IgD-negative memory B cell (primary cell): Measurements from ENCODE around the gene LEPR. TPM values are rescaled to one million over a fixed set of nuclear protein-coding genes. Genes with fewer than 3 reads are reported as not detected.

Experiments
- H3K27ac Mint-ChIP-seq, 3 donors: one replicate each; pipeline ENCODE4 v1.8.0; 2020 to 2022; ENCODE audit warnings: mild to moderate bottlenecking in 3 of 3, mixed read lengths in 3 of 3, moderate library complexity in 1 of 3
- H3K27me3 Mint-ChIP-seq: one replicate; pipeline ENCODE4 v1.8.0; 2021; ENCODE audit warnings: mixed read lengths
- H3K36me3 Mint-ChIP-seq: one replicate; pipeline ENCODE4 v1.8.0; 2020; ENCODE audit warnings: mild to moderate bottlenecking, mixed read lengths
- H3K4me1 Mint-ChIP-seq, 3 donors: one replicate each; pipeline ENCODE4 v1.8.0; 2020 to 2022; ENCODE audit warnings: mixed read lengths in 3 of 3, mild to moderate bottlenecking in 1 of 3
- H3K4me3 Mint-ChIP-seq, 4 donors: one replicate each; pipeline ENCODE4 v1.8.0; 2020 to 2022; ENCODE audit warnings: mild to moderate bottlenecking in 4 of 4, mixed read lengths in 4 of 4, moderate library complexity in 3 of 4
- H3K9me3 Mint-ChIP-seq, 3 donors: one replicate each; pipeline ENCODE4 v1.8.0; 2020 to 2021; ENCODE audit warnings: mixed read lengths in 3 of 3, mild to moderate bottlenecking in 1 of 3
- polyA plus RNA-seq: library from polyadenylated mRNA; unstranded; fragments of 300-500 nt; fragmentation: Illumina TruSeq; gene quantifications from one replicate; pipeline ENCODE4 v1.2.3, GENCODE V29; 2021

LEPR gene
- polyA plus RNA-seq, 1 donor from 2014 or later = 0.40 TPM

- H3K4me3 Mint-ChIP-seq = no peak overlapping the region
Observed at GRCh38 chr1:65467536-65467935, 47.1 kb downstream of the LEPR start.

GRCh38 chr1:65469126-65469888 is 48.8 kb downstream of the LEPR start:
- no peaks in the 10 kb centered on the region for H3K36me3 Mint-ChIP-seq
- H3K27ac Mint-ChIP-seq = no peak overlapping the region
- H3K9me3 Mint-ChIP-seq = no peaks in the 10 kb centered on the region
- H3K4me3 Mint-ChIP-seq = no peak overlapping the region
- no peaks in the 10 kb centered on the region for H3K27me3 Mint-ChIP-seq
- H3K4me1 Mint-ChIP-seq = no peaks in the 10 kb centered on the region

More at GRCh38 chr1:65467536-65467935, 47.1 kb downstream of the LEPR start:
- Mint-ChIP-seq H3K27me3 (no peaks in the 10 kb centered on the region), H3K36me3 (no peaks in the 10 kb centered on the region), H3K27ac (no peak overlapping the region), H3K9me3 (peaks cover 0 to 5% (median 0%) of the 10 kb centered on the region in 3 donors), H3K4me1 (no peaks in the 10 kb centered on the region)

GRCh38 chr1:65469889-65470340 is 49.4 kb downstream of the LEPR start:
- no peaks in the 10 kb centered on the region for H3K36me3 Mint-ChIP-seq
- H3K4me3 Mint-ChIP-seq = no peak overlapping the region
- no peaks in the 10 kb centered on the region for H3K27me3 Mint-ChIP-seq
- no peak overlapping the region for H3K27ac Mint-ChIP-seq
- no peaks in the 10 kb centered on the region for H3K9me3 Mint-ChIP-seq
- no peaks in the 10 kb centered on the region for H3K4me1 Mint-ChIP-seq

Other genes starting within 250 kb of the LEPR start
- 1.1 TPM for gene DNAJC6, start 111.1 kb upstream of the LEPR start, polyA plus RNA-seq
- gene LEPROT, start within 50 bp of the LEPR start, polyA plus RNA-seq = 6.9 TPM